ENCODE measurements around the gene FOXL3.
A peak's percentile ranks its signal among the peaks of the same experiment; 100 is the strongest.

FOXL3 gene

DNA sequence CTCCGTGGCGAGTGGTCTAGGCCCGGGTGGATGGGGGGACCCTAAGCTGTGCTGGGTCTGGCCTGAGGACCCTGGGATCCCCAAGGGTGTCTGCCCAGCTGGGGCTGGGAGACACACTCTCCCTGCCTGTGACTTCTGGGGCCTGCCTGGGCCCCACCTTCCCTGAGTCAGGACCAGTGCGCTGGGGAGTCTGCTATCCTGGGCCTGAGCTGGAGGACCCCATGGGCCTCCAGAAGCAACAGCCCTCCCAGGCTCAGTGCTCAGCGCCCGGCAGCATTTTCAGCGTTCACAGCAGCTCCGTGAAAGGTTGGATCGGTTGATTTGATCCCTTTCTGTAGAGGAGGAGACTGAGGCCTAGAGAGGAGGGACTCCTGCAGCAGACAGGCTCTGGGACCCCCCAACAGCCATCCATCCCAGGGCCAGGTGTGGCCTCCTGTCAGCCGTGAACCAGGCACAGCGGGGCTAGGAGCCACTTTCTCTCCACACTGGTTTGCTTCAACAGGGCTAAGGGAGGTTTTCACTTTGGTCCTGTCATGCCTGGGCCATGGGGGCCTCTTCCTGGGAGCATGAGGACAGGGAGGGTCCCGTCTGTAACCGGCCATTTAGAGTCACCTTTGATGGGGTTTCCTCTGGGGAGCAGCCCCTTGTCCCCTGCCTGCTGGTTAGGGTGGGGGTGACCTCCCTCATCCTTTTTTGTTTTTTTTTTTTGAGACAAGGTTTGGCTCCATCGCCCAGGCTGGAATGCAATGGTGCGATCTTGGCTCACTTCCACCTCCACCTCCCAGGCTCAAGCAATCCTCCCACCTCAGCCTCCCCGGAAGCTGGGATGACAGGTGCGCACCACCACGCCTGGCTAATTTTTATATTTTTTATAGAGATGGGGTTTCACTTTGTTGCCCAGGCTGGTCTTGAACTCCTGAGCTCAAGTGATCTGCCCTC, 12.4 kb downstream of the FOXL3 start:
- no peak for DNase-seq (ENCODE audit: low spot score)

DNA sequence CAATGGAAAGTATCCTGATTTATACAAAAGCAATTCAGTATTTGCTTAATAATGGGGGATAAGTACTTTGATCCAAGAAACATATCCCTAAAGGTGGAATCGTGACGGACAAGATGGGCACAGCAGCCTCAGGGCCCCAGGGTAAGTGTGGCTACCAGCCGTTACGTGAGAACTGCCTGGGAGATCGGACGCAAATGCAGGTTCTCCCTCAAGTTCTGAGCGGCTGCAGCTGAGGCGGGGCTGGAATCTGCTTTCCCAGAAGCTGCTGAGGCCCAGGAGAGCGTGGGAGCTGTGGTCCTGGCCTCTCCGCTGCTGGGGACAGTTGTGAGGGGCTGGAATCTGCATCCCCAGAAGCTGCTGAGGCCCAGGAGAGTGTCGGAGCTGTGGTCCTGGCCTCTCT, 13.5 kb downstream of the FOXL3 start:
- no peak for DNase-seq (ENCODE audit: low spot score)

DNA sequence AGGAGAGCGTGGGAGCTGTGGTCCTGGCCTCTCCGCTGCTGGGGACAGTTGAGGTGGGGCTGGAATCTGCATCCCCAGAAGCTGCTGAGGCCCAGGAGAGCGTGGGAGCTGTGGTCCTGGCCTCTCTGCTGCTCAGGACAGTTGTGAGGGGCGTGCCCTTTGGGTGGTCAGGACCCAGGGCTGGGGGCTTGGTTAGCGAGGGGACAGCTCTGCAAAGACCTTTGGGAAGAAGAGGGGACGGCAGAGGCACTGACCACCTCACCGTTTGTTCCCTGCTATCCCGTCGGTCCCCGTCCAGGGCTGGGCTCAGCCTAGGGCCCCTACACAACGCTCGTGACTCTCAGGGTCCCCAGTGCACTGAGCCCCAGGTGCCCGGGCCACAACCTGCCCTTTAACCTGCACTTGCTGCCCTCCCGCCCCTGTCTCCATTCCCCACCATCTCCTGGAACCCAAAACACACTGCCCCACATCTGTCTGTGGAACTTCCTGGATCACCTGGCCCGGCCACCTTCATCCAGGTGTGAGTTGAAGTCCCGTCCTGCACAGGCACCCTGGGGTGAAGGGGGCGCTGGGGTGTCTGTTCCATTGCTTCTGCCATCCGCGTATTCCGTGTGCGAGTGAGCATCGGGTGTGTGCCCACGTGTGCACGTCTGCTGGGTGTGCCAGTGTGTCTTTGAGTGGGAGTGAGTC, 14.1 kb downstream of the FOXL3 start:
- no peak for DNase-seq (ENCODE audit: low spot score)

DNA sequence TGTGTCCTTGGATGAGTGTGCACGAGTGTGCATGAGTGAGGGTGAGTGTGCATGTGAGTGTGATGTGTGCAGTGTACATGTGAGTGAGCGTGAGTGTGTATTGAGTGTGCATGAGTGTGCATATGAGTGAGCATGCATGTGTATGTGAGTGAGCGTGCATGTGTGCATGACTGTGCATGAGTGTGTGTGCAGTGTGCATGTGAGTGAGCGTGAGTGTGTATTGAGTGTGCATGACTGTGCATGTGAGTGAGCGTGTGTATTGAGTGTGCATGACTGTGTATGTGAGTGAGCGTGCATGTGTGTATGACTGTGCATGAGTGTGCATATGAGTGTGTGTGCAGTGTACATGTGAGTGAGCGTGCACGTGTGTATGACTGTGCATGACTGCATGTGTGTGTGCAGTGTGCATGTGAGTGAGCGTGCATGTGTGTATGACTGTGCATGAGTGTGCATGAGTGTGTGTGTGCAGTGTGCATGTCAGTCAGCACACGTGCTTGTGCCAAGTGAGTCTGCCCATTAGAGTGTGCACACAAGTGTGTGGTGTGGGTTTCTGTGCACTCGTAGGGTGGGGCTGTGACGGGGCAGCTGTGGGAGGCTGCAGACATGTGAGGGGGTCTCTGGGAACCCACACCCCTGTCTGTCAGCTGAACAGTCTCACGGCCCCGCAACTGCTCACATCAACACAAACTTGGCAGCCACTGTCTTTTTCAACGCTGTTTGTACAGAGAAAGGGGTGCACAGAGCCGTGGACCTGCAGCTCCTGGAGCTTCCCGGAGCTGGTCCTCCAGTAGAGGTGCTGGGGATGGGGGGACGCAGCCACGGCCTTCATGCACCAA, 14.8 kb downstream of the FOXL3 start:
- DNase-seq (ENCODE audit: low spot score): no peak

DNA sequence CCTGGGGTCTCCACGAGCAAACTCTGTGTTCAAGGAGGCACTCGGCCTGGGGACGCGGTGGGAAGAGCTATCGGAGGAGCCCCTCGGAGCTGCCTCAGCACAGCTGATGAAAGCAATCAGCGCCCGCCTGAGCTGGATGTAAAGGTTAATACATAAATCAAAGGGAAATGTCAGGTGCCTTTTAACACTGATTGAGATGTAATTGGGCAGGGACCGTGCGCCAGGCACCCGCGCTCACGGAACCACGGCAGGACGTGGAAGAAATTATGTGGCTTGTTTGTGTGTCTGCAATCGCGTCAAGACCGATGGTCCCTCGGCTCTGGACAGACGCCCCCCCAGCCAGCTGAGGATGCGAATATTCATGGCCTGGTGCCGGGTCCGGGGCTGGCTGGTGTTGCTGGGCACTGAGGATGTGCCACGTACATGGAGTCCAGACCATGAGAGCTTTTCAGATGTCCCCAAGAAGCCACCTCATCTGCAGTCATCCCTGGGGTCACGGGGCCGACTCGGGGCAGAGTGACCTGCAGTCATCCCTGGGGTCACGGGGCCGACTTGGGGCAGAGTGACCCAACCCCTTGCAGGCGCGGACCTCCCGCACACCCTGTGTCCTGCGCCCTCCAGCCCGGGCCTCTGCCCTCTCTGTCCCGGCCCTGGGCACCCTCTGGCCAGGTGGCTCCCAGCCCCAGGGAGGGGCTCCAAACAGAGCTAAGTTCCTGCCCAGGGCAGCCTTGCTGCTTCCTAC, 15.6 kb downstream of the FOXL3 start:
- no peak for DNase-seq (ENCODE audit: low spot score)

DNA sequence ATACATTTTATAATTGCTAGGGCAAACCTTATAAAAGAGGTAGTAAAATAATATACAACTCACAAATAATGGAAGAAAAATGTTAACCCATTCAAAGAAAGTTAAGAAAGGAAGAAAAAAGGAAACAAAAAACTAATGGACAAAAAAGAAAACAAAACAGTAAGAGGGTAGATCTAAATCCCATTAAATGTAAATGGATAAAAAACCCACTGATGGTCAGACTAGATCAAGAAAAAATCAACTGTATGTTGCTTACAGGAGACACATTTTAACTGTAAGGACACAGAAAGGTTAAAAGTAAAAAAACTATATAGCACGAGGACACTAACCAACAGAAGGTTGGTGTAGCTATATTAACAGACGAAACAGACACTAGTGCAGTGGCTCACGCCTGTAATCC, 18.0 kb downstream of the FOXL3 start:
- no peak for DNase-seq (ENCODE audit: low spot score)

DNA sequence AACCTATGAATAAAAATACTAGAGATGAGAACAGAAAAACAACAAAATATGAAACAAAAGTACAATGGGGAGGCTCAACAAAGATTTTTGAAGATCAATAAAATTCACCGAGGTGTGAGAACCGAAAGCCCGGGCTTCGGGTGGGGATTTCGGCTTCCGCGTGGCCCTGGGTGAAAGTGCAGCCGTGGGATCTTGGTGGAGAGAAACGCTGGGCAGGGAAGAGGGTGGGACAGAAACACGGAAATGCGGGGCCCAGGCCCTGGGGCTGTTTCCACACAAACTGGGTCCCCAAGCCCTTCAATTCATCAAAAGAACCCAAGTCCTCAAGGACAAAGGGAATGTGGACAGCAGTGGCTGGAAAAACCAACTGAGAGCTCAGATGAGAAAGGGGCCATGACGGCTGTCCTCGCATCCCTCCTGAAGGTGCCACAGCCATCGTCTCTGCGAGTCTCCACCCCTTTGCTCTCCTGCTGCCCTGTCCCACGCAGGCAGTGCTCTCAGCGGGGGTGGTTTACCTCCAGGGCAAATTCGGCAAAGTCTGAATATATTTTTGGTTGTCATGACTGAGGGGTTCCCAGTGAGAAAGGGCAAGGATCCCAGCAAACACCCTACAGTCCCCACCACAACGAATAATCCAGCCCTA, 19.7 kb downstream of the FOXL3 start:
- DNase-seq (ENCODE audit: low spot score): no peak

DNA sequence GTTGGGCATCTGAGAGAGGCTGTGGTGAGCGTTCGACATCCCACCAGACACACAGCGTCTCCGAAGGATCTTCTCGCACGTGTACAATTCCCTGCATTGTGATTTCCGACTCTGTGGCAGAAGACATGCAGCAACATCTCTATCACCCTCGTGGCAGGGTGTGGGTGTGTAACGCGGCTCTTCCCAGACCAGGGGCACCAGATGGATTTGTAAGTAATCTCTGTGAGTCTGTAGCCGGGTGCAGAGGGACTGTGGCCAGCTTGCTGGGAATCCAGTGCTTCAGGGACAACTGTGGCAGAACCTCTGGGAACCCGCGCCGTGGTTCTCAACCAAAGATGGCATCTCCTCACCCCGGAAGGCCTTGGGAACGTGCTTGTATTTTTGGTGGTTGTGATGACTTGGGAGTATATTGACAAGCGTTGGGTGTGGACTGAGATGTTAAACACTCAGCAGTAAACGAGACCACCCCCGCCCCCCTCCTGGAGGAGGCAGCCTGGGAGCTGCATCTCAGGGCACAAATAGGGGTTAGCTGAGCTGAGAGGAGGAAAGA, 21.2 kb downstream of the FOXL3 start:
- no peak for DNase-seq (ENCODE audit: low spot score)

DNA sequence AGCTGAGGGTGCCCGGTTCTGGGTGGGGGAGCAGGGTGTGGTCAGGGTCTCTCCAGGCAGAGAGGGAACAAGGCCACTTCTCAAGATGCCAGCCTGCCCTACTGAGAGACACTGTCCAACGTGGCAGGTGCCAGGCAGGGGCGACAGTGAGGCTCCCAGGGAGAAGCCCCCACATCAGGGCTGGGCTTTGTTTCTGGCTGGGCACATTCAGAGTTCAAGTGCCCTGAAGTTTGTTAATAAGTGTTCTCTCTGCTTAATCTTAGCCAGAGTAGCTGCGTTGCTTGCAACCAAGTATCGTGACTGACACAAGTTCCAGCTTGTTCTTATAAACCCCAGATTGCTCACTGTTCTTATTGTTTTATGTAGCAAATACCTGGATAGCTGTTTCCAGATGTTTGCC, 21.8 kb downstream of the FOXL3 start:
- no peak for DNase-seq (ENCODE audit: low spot score)

DNA sequence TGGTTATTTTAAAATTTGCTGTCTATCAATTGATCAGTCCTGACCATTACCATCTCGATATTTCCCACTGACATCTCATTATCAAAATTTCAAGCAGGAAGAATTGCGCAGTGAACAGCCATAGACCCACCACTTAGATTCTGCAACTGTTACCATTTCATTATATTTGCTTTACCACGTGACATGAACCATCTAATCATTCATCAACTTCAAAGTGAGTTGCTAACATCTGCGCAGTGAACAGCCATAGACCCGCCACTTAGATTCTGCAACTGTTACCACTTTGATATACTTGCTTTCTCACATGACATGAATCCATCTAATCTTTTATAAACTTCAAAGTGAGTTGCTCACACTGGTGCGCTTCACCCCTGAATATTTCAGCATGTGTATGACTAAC, 22.5 kb downstream of the FOXL3 start:
- no peak for DNase-seq (ENCODE audit: low spot score)

DNA sequence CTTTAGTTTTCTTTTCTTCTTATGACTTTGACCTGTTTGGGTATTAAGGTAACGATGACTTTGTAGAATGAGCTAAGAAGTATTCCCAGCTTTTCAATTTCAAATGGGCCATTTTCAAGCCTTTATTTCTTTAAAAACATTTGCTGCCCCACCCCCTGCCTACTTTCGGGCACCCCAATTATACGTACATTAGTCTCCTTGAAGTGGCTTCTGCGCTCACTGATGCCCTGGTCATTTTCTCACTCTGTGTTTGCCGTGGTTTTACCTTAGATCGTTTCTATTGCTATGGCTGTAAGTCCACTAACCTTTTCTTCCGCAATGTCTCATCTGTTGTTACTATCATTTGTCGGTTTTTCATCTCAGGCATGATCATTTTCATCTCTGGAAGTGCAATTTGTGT, 24.9 kb downstream of the FOXL3 start:
- no peak for DNase-seq (ENCODE audit: low spot score)

DNA sequence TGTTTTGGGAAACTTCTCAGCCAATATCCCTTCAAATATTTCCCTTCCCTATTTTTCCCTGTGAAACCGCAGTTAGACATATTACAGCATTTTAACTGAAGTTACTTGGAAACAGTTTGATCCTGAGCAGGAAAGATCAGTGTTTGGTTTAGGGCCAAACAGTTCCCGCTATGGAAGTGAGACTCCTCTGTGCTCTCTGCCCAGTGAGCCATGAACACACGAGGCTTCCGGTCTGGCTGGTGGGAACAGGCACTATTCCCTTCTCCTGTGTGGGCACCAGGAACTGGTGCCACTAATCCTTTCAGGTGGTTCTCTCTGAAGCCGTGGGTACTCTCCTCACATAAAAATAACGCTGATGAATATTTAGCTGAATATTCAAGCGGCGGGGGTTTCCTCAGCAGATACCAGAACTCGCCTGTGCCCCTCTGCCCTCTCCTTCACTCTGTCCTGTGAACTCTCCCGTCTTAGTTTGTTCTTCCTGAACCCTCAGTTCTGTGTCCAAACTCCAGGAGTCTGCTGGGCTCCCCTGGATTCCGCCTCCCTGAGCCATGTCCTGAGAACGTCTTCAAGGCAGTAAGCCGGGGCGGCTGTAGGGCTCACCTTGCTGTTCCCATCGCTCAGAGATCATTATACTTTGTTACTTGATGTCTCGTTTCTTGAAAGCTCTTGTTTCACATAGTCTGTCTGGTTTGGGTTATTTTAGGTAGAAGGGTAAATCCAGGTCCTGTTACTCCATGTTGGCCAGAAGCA, 25.7 kb downstream of the FOXL3 start:
- no peak for DNase-seq (ENCODE audit: low spot score)

DNA sequence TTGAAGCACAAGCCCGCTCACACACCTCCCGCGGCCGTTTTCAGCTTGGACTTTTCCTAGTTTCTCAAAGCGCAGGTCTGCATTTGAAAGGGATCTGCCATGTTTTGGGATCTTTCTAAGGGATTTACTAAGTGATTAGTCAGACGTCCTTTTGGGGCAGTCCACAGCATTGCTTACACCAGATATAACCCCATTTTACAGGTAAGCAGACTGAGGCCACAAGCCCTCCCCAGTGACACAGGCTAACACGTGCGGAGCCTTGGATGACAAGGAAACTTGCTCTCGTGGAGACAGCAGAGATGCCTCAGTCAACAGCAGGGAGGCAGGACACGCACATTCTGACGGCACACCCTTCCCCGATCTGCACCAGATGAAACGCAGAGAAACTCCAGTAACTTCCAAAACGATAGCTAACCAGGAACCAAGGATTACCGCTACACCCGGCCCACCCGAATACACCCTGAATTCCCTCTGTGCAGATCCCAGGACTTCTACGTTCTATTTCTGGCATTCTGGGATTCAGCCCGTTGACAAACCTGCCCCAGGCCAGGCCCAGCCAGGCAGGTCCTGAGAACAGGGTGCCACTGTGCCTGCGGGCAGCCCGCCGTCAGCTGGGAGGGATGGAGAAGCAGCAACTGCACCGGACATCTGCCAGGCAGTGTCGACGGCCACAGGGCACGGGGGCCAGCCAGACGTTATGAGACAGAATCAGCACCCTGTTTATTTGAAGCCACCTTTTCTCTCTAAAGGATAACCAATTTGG, 27.9 kb downstream of the FOXL3 start:
- no peak for DNase-seq (ENCODE audit: low spot score)

DNA sequence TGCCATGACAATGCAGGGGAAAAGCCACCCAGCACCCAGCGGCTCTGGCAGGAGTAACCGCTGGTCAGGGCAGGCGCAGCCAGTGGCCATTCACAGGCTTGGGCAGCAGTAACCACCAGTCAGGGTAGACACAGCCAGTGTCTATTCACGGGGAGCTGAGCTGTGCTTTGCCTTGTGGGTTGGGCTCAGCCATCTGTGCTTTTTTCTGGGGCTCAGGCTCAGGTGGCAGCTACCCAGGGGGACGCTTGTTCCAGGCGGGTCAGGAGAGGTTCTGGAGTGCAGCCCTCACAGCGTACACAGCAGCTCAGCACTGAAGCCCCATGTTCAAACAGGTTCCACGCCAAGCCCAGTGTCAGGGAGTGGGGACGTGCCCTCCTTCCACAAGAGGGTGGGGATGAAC, 28.5 kb downstream of the FOXL3 start:
- DNase-seq (ENCODE audit: low spot score): no peak

DNA sequence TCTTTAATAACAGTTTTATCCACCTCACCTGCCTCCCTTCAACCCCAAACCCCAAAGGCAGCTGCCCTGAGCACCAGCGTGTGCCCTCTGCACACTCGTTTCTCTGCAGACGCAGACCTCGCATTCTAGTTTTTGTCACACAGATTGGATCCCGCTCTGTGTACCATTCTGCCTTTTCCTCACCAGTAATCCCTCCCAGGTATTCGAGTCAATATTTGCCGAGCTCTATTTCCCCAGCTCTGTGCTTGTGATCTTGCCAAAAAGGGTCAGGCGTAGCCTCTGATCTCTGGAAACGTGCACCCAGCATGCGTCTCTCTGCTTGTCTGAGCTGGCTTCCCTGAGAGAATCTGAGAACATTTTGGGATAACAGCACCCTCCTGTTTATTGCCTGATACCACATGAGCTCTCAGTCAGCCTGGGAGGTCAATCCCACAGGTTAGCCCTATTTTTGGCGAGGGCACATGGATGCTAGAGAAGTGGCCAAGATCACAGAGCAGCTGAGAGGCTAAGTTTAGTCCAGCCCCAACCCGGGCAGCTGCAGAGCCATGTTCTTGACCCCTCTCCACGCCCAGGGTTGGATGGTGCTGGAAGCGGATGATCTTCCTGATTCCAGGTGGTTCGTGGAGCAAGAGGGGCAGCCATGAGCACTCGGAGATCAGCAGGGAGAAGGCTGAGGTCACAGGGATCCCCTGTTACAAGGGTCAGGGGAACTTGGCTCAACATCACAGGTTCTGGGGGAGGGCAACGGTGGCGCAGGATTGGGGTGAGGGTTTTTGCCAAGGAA, 29.1 kb downstream of the FOXL3 start:
- DNase-seq (ENCODE audit: low spot score): no peak

DNA sequence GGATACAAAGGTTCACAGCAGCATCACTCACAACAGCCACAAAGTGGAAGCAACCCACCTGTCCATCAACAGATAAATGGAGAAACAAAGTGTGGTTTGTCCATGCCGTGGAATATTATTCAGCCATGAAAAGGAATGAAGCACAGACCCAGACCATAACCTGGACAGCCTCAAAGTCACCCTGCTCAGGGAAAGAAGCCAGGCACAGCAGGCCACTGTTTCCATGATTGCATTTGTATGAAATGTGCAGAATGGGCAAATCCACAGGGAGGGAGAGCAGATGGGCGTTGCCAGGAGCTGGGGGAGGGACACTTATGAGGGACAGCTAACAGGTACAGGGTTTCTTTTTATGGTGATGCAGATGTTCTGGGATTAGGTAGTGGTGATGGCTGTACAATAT, 30.3 kb downstream of the FOXL3 start:
- DNase-seq (ENCODE audit: low spot score): no peak

DNA sequence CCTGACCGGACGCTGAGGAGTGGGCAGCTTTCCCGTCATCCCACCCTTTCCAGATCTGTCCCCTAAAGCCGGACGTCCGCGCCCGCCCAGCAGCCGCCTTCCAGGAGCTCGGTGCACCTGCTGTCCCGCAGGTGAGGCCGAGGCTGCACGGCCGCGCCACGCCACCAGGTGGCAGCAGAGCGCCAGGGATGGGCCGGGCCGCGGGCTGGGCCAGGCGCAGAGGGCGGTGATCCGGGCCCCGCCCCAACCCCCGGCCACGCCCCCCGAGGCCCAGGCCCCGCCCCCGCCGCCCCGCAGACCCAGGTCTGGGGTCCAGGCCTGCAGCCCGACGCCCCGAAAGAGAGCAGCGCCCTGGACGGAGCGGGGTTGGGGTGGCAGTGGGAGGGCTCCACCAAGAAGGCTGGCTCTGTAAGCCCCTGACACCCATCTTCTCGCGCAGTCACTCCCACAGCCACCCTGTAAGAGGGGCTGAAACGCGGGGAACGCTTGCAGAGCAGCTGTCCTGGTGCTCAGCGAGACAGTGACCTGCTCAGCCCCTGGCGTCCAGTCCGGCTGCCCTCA, 32.2 kb downstream of the FOXL3 start:
- DNase-seq (ENCODE audit: low spot score): peak; percentile 60

DNA sequence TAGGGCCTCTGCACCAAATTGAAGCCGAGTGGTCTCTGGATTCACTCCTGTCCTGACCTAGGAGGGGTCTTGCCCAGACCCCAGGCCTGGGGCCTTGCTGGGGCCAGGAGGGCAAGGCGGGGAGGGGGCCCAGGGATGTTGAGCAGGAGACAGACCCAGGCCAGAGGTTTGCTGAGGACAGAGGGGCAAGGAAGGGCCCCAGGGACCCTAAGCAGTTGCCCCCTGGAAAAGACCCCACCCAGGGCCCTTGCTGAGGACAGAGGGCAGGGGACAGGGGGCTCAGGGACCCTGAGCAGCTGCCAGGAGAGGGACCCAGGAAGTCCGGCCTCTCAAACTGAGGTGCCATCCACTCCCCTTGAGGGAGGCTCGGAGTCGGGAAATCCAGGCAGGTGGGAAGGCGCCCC, 32.7 kb downstream of the FOXL3 start:
- no peak for DNase-seq (ENCODE audit: low spot score)

Data from SW480 (cell line).